GM18517 (cell line): ENCODE data around the gene NRIP3.

ENCODE experiments used
- ATAC-seq: cut with Tn5 transposase; IDR thresholded peaks from one replicate; pipeline ENCODE4 v1.9.1; 2021; ENCODE audit warnings: mild to moderate bottlenecking, moderate library complexity; ENCODE audit not compliant: unreplicated experiment

NRIP3 gene

DNA sequence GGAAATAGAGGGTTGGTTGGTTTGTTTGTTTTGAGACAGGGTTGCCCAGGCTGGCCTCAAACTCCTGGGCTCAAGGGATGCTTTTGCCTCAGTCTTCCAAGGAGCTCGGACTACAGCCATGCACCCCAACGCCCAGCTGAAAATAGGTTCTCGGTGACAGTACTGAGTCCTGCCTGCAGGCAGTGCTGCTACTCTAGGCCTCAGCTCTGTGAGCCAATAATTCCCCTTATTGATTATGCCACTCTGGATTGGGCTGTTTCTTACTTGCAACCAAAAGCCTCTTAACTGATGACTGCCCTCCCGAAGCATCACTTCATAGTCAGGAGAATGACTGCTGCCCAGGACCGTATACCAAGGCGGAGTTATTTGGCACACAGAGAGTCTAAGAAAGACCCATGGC is 69.9 kb downstream of the NRIP3 start:
- ATAC-seq, result no peak

DNA sequence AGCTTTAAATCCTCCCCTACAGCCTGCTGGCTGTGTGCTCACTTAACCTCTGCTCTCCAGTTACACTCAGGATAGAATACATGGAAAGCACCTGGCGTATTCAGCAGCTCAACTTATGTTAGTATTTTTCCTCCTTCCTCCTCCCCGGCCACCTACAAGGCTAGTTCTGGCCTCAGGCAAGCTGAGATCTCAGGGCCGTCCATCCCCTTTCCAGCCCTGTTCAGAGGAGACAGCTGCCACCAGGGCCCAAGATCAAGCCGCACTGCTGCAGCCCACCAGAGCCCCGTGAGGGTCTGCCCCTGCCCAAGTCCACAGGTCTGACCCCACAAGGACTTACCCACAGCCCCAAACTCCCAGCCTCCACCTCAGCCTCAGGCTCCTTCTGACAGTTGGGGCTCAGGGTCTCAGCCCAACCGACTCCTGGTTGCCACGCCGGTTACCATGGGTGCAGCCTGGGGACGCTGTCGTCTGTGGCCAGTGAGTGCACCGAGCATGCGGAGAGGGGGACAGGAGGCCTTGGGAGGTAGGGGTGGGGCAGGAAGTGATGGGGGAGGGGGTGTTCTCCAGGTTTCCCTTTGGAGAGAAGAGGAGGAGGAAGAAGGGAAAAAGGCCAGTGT is 71.1 kb downstream of the NRIP3 start, which contains the start of gene C11orf16:
C11orf16 (minus strand) TSS at position 384 of the 617 bp plus-strand sequence. CDS start 639 bp downstream, outside the sequence.
- no peak for ATAC-seq
